IMR-90 (cell line): ENCODE results near the gene NXN. TPM values are rescaled to one million over a fixed set of nuclear protein-coding genes. Genes with fewer than 3 reads are reported as not detected.

Source experiments
- ATAC-seq: fragments of 200-7000 bp; cut with Tn5 transposase; 2 replicates; pipeline ENCODE4 v1.9.1; 2020; ENCODE audit warnings: low read depth, mild to moderate bottlenecking, moderate library complexity
- BruUV-seq: library from RNA; stranded (reverse); fragments of 400-500 nt; replicated peaks from 2 replicates; lab custom pipeline; 2021; lab: Mats Ljungman, UMichigan
- CTCF ChIA-PET: fragments of 300-600 bp; formaldehyde crosslinking; extraction: SDS; loops from one replicate; lab custom pipeline; 2021; ENCODE audit warnings: antibody characterized with exemption; lab: Yijun Ruan, JAX
- POLR2A ChIA-PET: fragments of 300-600 bp; sonication (Branson Sonifier 250); formaldehyde crosslinking; loops from one replicate; lab custom pipeline; 2022; ENCODE audit warnings: antibody characterized with exemption; ENCODE audit not compliant: unreplicated experiment; lab: Charles Lee
- DNase-seq: peaks from one replicate; pipeline ENCODE4 v3.0.0; 2013
- H2AFZ ChIP-seq: replicated peaks from 2 replicates; pipeline ENCODE3; 2013; ENCODE audit warnings: low read length, mild to moderate bottlenecking; ENCODE audit not compliant: poor library complexity
- H2AK5ac ChIP-seq: 2 replicates; pipeline ENCODE4 v1.6.1; 2013; ENCODE audit warnings: low read depth, low read length, inconsistent platforms
- H2AK9ac ChIP-seq: replicated peaks from 2 replicates; pipeline ENCODE3; 2013; ENCODE audit warnings: mild to moderate bottlenecking, low read depth, low read length, moderate library complexity; ENCODE audit not compliant: poor library complexity
- H2BK120ac ChIP-seq: 2 replicates; pipeline ENCODE4 v1.6.1; 2013; ENCODE audit warnings: low read depth, low read length, inconsistent platforms
- H2BK15ac ChIP-seq: 3 replicates; pipeline ENCODE4 v1.6.1; 2013; ENCODE audit warnings: low read depth, low read length, inconsistent platforms
- H2BK20ac ChIP-seq: 2 replicates; pipeline ENCODE4 v1.6.1; 2013; ENCODE audit warnings: low read depth, mild to moderate bottlenecking, inconsistent platforms, low read length, moderate library complexity
- H2BK5ac ChIP-seq: 2 replicates; pipeline ENCODE4 v1.6.1; 2013; ENCODE audit warnings: mild to moderate bottlenecking, low read depth, low read length, inconsistent platforms; ENCODE audit not compliant: poor library complexity, severe bottlenecking
- H3K14ac ChIP-seq: replicated peaks from 2 replicates; pipeline ENCODE4 v1.6.1; 2013; ENCODE audit warnings: low read depth, low read length, inconsistent platforms
- H3K18ac ChIP-seq: 2 replicates; pipeline ENCODE4 v1.6.1; 2013; ENCODE audit warnings: low read depth, low read length, control low read depth
- H3K23ac ChIP-seq: 2 replicates; pipeline ENCODE4 v1.6.1; 2013; ENCODE audit warnings: low read depth, low read length, inconsistent platforms
- H3K27ac ChIP-seq: 2 replicates; pipeline ENCODE4 v1.5.1; 2013; ENCODE audit warnings: mild to moderate bottlenecking, control low read depth, low read length; ENCODE audit not compliant: insufficient read depth
- H3K27me3 ChIP-seq: 2 replicates; pipeline ENCODE4 v1.6.1; 2013; ENCODE audit warnings: low read length; ENCODE audit not compliant: control insufficient read depth, insufficient read depth
- H3K36me3 ChIP-seq: 2 replicates; pipeline ENCODE4 v1.6.1; 2013; ENCODE audit warnings: low read length, mixed read lengths; ENCODE audit not compliant: control insufficient read depth, insufficient read depth
- H3K4ac ChIP-seq: 2 replicates; pipeline ENCODE4 v1.6.1; 2013; ENCODE audit warnings: low read depth, low read length, inconsistent platforms
- H3K4me1 ChIP-seq: 2 replicates; pipeline ENCODE4 v1.6.1; 2013; ENCODE audit warnings: low read length, mixed read lengths; ENCODE audit not compliant: control insufficient read depth, insufficient read depth
- H3K4me2 ChIP-seq: 2 replicates; pipeline ENCODE4 v1.6.1; 2013; ENCODE audit warnings: low read depth, mild to moderate bottlenecking, control low read depth, low read length, moderate library complexity
- H3K4me3 ChIP-seq: 2 replicates; pipeline ENCODE4 v1.5.1; 2013; ENCODE audit warnings: low read depth, mild to moderate bottlenecking, control low read depth, low read length, moderate library complexity; ENCODE audit not compliant: insufficient read depth
- H3K56ac ChIP-seq: 2 replicates; pipeline ENCODE4 v1.6.1; 2013; ENCODE audit warnings: low read length, inconsistent platforms; ENCODE audit not compliant: insufficient read depth; ENCODE audit errors: extremely low read depth
- H3K79me1 ChIP-seq, 2 experiments: 2 replicates each; pipeline ENCODE4 v1.6.1; 2013; ENCODE audit warnings: low read length in 2 of 2, inconsistent platforms in 1 of 2, low read depth in 1 of 2
- H3K9ac ChIP-seq: 2 replicates; pipeline ENCODE4 v1.6.1; 2013; ENCODE audit warnings: low read depth, low read length, control low read depth
- H3K9me1 ChIP-seq: 2 replicates; pipeline ENCODE4 v1.6.1; 2013; ENCODE audit warnings: low read length, inconsistent platforms; ENCODE audit not compliant: insufficient read depth
- H3K9me3 ChIP-seq: 2 replicates; pipeline ENCODE4 v1.6.1; 2013; ENCODE audit warnings: low read length; ENCODE audit not compliant: control insufficient read depth, insufficient read depth
- H4K20me1 ChIP-seq: 2 replicates; pipeline ENCODE4 v1.6.1; 2013; ENCODE audit warnings: low read length, inconsistent platforms; ENCODE audit not compliant: insufficient read depth
- H4K5ac ChIP-seq: 2 replicates; pipeline ENCODE4 v1.6.1; 2013; ENCODE audit warnings: mild to moderate bottlenecking, low read depth, low read length, control low read depth
- H4K8ac ChIP-seq, 2 experiments: 2 replicates each; pipeline ENCODE4 v1.6.1; 2013; ENCODE audit warnings: low read depth in 2 of 2, low read length in 2 of 2, control low read depth in 1 of 2, inconsistent platforms in 1 of 2
- H4K91ac ChIP-seq: 2 replicates; pipeline ENCODE4 v1.6.1; 2013; ENCODE audit warnings: low read depth, low read length, inconsistent platforms; ENCODE audit not compliant: insufficient read depth
- CEBPB ChIP-seq: IDR thresholded peaks from 2 replicates; pipeline ENCODE4 v1.6.1; 2012; ENCODE audit warnings: low read depth, low read length, improper control_type of control experiment
- POLR2A ChIP-seq: IDR thresholded peaks from 2 replicates; pipeline ENCODE4 v1.6.1; 2012; ENCODE audit warnings: mild to moderate bottlenecking, low read depth, low read length
- RCOR1 ChIP-seq: IDR thresholded peaks from 2 replicates; pipeline ENCODE4 v1.6.1; 2012; ENCODE audit warnings: mild to moderate bottlenecking, low read length, improper control_type of control experiment; ENCODE audit not compliant: insufficient replicate concordance
- WGBS, 2 experiments: methylation state at CpG; one replicate each; pipeline versions ENCODE4 v1.1.5 to v1.1.7; 2013; ENCODE audit warnings: missing lambda C conversion rate in 2 of 2; ENCODE audit not compliant: insufficient read length in 1 of 2; ENCODE audit errors: extremely low coverage in 2 of 2; 5-methylcytosine and 5-hydroxymethylcytosine counted together
- dilution Hi-C: fragments of 300-500 bp; cut with HindIII; formaldehyde crosslinking; loops from one replicate; pipeline ENCODE4 v1.14.3; 2018; ENCODE audit warnings: low sequenced_read_pairs; ENCODE audit not compliant: unreplicated experiment
- in situ Hi-C: fragments of 300-500 bp; cut with MboI; formaldehyde crosslinking; loops from 3 replicates; pipeline ENCODE4 v1.14.3; 2019; ENCODE audit warnings: low sequenced_read_pairs, inconsistent platforms, mixed read lengths
- intact Hi-C: fragments of 100-400 bp; cut with micrococcal nuclease; formaldehyde crosslinking; loops from 2 replicates; pipeline ENCODE4 v1.10.0; 2022
- polyA plus RNA-seq, 3 experiments: library from polyadenylated mRNA; depleted of rRNA; stranded (reverse); fragments of >200 nt; gene quantifications; 2 replicates each; pipeline ENCODE4 v1.2.3, GENCODE V29; 2012; ENCODE audit warnings: low replicate concordance in 1 of 3
- total RNA-seq: library from RNA; depleted of rRNA; stranded (reverse); fragments of >200 nt; gene quantifications from 2 replicates; pipeline ENCODE4 v1.2.3, GENCODE V29; 2012

NXN gene
- total and polyA plus RNA-seq, 2 of the 4 experiments (the other 2 are of a cell fraction) = 52.5 to 116 TPM

- H3K79me1 ChIP-seq = peaks cover 38 to 89% of the 10 kb centered on the region in 2 experiments
- no peak overlapping the region for H3K4me3 ChIP-seq
- in situ Hi-C loops (no loop called here), intact Hi-C loops (no loop called here), dilution Hi-C loops (no loop called here)
- no peaks in the 10 kb centered on the region for H3K27me3 ChIP-seq
- H2AK9ac ChIP-seq = peak overlapping the region; percentile 44
- ChIA-PET POLR2A (no interaction called here), CTCF (no interaction called here)
- no peak overlapping the region for H3K4ac ChIP-seq
- no peak overlapping the region for H3K56ac ChIP-seq
- H3K27ac ChIP-seq = no peak overlapping the region
- H4K5ac ChIP-seq = no peak overlapping the region
- no peak overlapping the region for H2BK20ac ChIP-seq
- DNase-seq (no peak), ATAC-seq (no peak)
- H2BK120ac ChIP-seq = no peak overlapping the region
- H3K23ac ChIP-seq = no peak overlapping the region
- no peak overlapping the region for H3K14ac ChIP-seq
- no peak overlapping the region for H4K91ac ChIP-seq
- peaks cover 92% of the 10 kb centered on the region for H4K20me1 ChIP-seq
- H3K9me3 ChIP-seq = no peaks in the 10 kb centered on the region
- no peak overlapping the region for H3K4me2 ChIP-seq
- 100% methylated on average over 6 of the region's 9 CpGs; no CpG with 5 or more reads in 1 of the 2 experiments for WGBS, 2 experiments
- peaks cover 12% of the 10 kb centered on the region; the same call in 1 of the 2 replicates for H3K36me3 ChIP-seq
- peaks cover 9% of the 10 kb centered on the region; the same call in 1 of the 2 replicates for H3K9me1 ChIP-seq
- no peak overlapping the region for H3K18ac ChIP-seq
- H4K8ac ChIP-seq = no peak overlapping the region
- no peak overlapping the region for H2AFZ ChIP-seq
- no peak overlapping the region for H3K9ac ChIP-seq
- H3K4me1 ChIP-seq = peaks cover 24% of the 10 kb centered on the region
- BruUV-seq = no TSS peak
- TF ChIP-seq POLR2A = no peak
- TF ChIP-seq CEBPB = no peak
- no peak for TF ChIP-seq RCOR1
- H2AK5ac ChIP-seq = 0 out of 2 replicates have a peak overlapping the region, but pooled peaks have one; percentile 30
- no peak overlapping the region for H2BK5ac ChIP-seq
- no peak overlapping the region for H2BK15ac ChIP-seq
These were observed 12.5 kb downstream of the NXN start for GRCh38 chr17:967122-967521.
